HPDE6-E6E7 (cell line): ENCODE results near the gene SIRPB2.
"Not testable (repeated sequence)": the region's sequence is repeated elsewhere in the genome, so short reads cannot be mapped to it uniquely, and the experiment has no call there.

ENCODE experiments used
- DNase-seq: peaks from one replicate; pipeline ENCODE4 v3.0.0; 2011; ENCODE audit warnings: missing footprints; ENCODE audit errors: extremely low spot score

The SIRPB2 gene

GRCh38 chr20:1499528-1500420 lies 8.6 kb upstream of the SIRPB2 start:
- DNase-seq, result peak; percentile 82

DNA sequence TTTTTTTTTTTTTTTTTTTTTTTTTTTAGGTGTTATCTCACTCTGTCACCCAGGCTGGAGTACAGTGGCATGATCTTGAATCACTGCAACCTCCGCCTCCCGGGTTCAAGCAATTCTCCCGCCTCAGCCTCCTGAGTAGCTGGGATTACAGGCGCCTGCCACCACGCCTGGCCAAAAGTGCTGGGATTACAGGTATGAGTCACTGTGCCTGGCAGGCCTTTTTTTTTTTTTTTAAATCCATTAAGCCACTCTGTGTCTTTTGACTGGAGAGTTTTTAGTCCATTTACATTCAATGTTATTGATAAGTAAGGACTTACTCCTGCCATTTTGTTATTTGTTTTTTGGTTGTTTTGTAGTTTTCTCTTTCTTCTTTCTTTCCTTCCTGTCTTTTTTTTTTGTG lies 6.2 kb upstream of the SIRPB2 start:
- not testable (repeated sequence) for DNase-seq

- DNase-seq, result no peak
These were observed 5.7 kb upstream of the SIRPB2 start for GRCh38 chr20:1496930-1497329.

GRCh38 chr20:1494436-1494835 lies 3.2 kb upstream of the SIRPB2 start:
- no peak for DNase-seq

DNA sequence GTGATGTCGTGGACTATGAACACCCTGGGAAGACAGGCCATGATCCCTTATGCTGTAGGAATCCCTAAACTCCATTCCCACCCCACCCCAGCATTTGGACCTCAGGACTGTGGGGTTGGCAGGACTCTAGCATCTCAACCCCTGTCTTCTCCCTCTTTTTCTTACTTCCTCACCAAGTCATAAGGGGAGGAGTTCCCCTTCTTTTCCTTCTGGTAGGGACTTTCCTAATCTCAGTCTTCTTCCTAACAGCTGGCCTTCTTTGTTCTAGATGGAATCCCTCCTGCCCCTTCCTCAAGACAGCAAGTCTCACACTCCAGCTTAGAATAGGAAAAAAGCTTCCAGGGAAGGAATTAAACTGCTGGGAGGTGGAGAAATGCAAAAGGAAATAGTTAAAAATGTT lies 2.3 kb upstream of the SIRPB2 start:
- no peak for DNase-seq

DNA sequence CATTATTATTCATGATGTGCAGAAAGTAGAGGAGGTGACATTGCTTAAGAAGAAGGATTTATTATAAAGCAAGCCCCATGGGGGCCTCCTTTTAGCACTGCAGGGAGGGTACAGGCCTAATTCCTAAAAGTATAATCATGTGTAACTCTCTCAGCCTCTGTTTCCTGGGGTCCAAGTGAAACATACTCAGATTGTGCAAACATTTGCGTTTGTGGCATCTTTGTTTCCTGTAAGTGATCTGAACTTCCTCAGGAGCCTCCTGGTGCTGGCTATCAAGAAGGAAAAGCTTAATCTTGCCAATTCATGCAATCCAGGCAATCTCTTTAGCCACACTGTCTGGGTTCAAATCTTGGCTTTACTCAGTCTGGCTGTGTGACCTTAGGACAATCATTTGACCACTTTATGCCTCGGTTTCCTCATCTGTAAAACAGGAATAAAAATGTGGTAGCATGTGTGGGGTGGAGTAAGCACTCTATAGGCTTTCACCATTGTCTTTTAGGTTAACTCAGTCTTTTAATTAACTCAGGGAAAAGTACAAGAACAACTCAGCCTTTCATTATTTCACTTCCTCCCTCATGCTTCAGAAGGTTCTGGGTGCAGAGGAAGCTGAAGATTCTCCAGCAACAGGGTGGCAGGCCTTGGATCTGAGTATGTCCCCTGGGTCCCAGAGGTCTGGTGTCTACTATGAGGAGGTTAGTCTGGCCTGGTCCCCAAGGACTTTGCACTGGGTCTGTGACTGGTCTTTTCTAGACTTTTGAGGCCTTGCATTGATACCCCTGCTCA lies 831 bp upstream of the SIRPB2 start:
- no peak for DNase-seq

- DNase-seq, result no peak
These were observed 501 bp downstream of the SIRPB2 start for GRCh38 chr20:1490643-1491195.

- DNase-seq, result peak; percentile 98
These were observed 1.3 kb downstream of the SIRPB2 start for GRCh38 chr20:1489764-1490436.

DNA sequence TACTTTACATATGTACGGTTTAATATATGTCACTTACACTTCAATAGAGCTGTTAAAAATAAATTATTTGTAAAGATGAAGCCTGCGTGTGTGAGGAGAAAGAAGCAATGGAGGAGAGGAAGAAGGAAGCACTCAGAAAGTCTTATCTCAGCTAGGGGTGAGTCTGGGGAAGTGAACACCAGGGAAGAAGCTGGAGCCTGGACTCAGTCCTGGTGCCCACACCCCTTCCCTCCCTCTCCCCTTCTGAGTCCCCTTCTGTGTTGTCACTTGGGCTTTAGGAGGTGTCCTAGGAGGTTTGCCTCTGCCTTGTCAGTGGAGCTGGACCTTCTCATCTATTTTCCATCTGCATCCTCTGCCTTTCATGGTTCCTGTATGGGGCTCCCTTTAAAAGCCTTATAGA lies 1.9 kb downstream of the SIRPB2 start:
- no peak for DNase-seq

GRCh38 chr20:1486566-1486965 lies 4.7 kb downstream of the SIRPB2 start:
- DNase-seq, result no peak

DNA sequence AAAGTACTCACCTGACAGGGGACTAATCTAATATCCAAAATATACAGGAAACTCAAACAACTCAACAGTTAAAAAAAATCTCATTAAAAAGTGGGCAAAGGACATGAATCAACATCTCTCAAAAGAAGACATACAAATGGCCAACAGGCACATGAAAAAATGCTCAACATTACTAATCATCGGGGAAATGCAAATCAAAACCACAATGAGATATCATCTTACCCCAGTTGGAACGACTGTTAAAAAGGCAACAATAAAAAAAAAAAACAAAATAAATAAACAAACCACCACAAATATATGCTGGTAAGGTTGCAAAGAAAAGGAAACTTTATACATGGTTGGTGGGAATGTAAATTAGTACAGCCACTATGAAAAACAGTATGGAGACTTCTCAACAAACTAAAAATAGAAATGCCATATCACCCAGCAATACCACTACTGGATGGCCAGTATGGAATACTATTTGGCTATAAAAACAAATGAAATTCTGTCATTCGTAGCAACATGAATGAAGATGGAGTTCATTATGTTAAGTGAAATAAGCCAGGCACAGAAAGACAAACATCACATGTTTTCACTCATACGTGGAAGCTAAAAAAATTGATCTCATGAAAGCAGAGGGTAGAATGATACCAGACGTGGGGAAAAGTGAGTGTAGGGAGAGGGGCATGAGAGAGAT lies 6.6 kb downstream of the SIRPB2 start:
- DNase-seq, result no peak

GRCh38 chr20:1479831-1480595 lies 11.2 kb downstream of the SIRPB2 start:
- DNase-seq, result no peak

GRCh38 chr20:1478566-1478965 lies 12.7 kb downstream of the SIRPB2 start:
- peak; percentile 93 for DNase-seq

DNA sequence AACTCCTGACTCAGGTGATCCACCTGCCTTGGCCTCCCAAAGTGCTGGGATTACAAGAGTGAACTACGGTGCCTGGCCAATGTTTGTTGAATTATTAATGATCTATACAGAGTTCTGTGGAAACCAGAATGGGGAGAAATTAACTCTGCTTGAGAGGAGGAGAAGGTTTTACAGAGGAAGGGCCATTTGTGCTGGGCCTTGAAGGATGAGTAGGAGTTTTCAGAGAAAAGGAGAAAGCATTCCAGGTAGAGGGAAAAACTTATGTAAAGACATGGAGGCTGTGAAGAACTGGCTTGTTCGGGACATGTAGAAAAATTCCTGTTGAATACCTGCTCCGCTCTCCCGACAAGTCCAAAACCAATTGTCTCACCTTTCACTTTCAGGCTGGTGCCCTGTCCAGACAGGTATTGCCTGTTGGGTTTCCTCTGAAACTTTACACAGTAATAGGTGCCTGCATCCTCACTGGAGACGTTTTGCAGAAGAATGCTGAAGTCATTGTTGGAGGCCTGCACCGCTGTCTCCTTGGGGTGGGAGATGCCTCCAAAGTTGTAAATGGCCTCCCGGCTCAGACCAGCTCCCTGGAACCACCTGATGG lies 13.2 kb downstream of the SIRPB2 start:
- DNase-seq, result peak; percentile 81

- DNase-seq, result peak; percentile 91
These were observed 16.2 kb downstream of the SIRPB2 start for GRCh38 chr20:1474817-1475603.

- no peak for DNase-seq
These were observed 16.9 kb downstream of the SIRPB2 start for GRCh38 chr20:1474325-1474724.

- DNase-seq, result no peak
These were observed 17.7 kb downstream of the SIRPB2 start for GRCh38 chr20:1473246-1474220.

DNA sequence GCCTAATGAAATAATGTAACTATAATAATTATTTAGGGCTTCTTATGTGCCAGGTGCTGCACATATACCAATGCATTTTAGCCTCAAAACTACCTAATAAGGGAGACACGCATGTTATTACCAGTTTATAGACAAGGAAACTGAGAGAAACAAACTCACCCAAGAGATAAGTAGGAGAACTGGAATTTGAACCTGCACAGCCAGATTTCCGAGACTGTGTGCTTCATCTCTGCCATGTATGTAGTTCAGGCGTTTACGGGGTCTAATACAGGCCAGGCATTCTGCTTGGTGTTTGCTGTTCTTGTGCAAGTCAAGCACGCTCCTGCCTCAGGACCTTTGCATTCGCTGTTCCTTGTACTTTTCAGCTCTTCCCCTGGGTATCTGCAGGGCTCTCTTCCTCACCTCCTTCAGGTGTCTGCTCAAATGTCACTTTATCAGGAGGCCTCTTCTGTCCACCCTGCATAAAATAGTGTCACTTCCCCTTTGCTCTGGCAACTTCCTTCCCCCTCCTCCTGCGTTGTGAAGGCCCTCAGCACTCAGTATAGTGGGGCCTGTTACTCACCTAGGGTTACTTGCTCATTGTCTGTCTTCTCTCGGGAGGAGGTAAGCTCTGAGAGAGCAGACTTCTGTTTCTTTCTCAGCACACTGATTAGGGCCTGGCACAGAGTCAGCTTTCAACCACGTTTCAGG lies 18.5 kb downstream of the SIRPB2 start:
- DNase-seq, result no peak
